ENCODE data around the gene PPP2R2C. TPM values are rescaled to one million over a fixed set of nuclear protein-coding genes. Genes with fewer than 3 reads are reported as not detected.
A peak's percentile ranks its signal among the peaks of the same experiment; 100 is the strongest.

The PPP2R2C gene
- total RNA-seq, 1 donor from 2014 or later, result 10.8 TPM

- H3K4me3 Mint-ChIP-seq, result no peak overlapping the region
- H3K9me3 Mint-ChIP-seq, result no peaks in the 10 kb centered on the region
- H3K27me3 Mint-ChIP-seq, result no peaks in the 10 kb centered on the region
- peaks cover 4% of the 10 kb centered on the region for H3K36me3 Mint-ChIP-seq
- no peaks in the 10 kb centered on the region for H3K4me1 Mint-ChIP-seq (ENCODE audit: unreplicated experiment)
- no peak overlapping the region for H3K27ac Mint-ChIP-seq
- TF ChIP-seq CTCF (conservative IDR thresholded peaks at IDR 0.05), result no peak
- no peak for DNase-seq (ENCODE audit: extremely low spot score, unreplicated experiment)
Measured at GRCh38 chr4:6287017-6287788, 185.2 kb downstream of the PPP2R2C start.

GRCh38 chr4:6283282-6283681 is 189.1 kb downstream of the PPP2R2C start:
- Mint-ChIP-seq H3K27me3 (no peaks in the 10 kb centered on the region), H3K9me3 (no peaks in the 10 kb centered on the region), H3K27ac (no peak overlapping the region), H3K4me3 (no peak overlapping the region), H3K36me3 (no peaks in the 10 kb centered on the region), H3K4me1 (ENCODE audit: unreplicated experiment) (no peaks in the 10 kb centered on the region)
- TF ChIP-seq CTCF (conservative IDR thresholded peaks at IDR 0.05), result no peak
- no peak for DNase-seq (ENCODE audit: extremely low spot score, unreplicated experiment)

DNA sequence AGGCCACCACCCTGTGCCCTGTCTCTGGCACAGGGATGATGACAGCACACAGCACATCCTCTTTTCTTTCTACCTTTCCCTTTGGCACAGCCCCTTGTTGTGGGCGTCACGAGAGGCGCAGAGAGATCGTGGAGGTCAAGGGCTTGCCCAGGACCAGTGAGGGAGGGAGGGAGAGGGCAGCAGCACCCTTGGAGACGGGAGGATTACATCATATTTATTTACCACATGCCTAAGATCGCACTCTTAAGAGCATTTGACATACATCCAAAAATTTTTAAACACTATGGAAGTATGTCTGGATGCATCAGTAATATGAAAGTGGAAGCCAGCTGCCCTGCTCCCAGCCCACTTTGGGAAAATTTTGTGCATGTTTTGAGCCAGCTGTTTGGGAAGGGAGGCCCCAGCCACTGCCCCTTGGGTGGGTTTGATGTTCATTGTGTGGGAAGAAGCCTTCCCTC is 190.1 kb downstream of the PPP2R2C start:
- no peak for DNase-seq (ENCODE audit: extremely low spot score, unreplicated experiment)
- no peaks in the 10 kb centered on the region for H3K9me3 Mint-ChIP-seq
- H3K27ac Mint-ChIP-seq, result peak overlapping the region; percentile 39
- no peak for TF ChIP-seq CTCF (conservative IDR thresholded peaks at IDR 0.05)
- H3K4me1 Mint-ChIP-seq (ENCODE audit: unreplicated experiment), result no peaks in the 10 kb centered on the region
- no peaks in the 10 kb centered on the region for H3K27me3 Mint-ChIP-seq
- H3K36me3 Mint-ChIP-seq, result no peaks in the 10 kb centered on the region
- no peak overlapping the region for H3K4me3 Mint-ChIP-seq

GRCh38 chr4:6281436-6282313 is 190.7 kb downstream of the PPP2R2C start:
- H3K4me3 Mint-ChIP-seq, result no peak overlapping the region
- DNase-seq (ENCODE audit: extremely low spot score, unreplicated experiment), result no peak
- peak overlapping the region; percentile 39 for H3K27ac Mint-ChIP-seq
- no peaks in the 10 kb centered on the region for H3K9me3 Mint-ChIP-seq
- peaks cover 4% of the 10 kb centered on the region for H3K4me1 Mint-ChIP-seq (ENCODE audit: unreplicated experiment)
- H3K36me3 Mint-ChIP-seq, result no peaks in the 10 kb centered on the region
- no peak for TF ChIP-seq CTCF (conservative IDR thresholded peaks at IDR 0.05)
- H3K27me3 Mint-ChIP-seq, result no peaks in the 10 kb centered on the region

- Mint-ChIP-seq H3K4me1 (ENCODE audit: unreplicated experiment) (peaks cover 9% of the 10 kb centered on the region), H3K27me3 (no peaks in the 10 kb centered on the region), H3K9me3 (no peaks in the 10 kb centered on the region), H3K36me3 (no peaks in the 10 kb centered on the region), H3K4me3 (no peak overlapping the region), H3K27ac (peak overlapping the region; percentile 58)
- DNase-seq (ENCODE audit: extremely low spot score, unreplicated experiment), result no peak
- no peak for TF ChIP-seq CTCF (conservative IDR thresholded peaks at IDR 0.05)
Measured at GRCh38 chr4:6280365-6280996, 191.9 kb downstream of the PPP2R2C start.
